GM12865 (cell line): ENCODE measurements around the gene LNP1.

Experiments used
- DNase-seq: peaks from one replicate; pipeline ENCODE4 v3.0.0; 2010; ENCODE audit warnings: low read depth
- H3K4me3 ChIP-seq: 2 replicates; pipeline ENCODE4 v1.5.1; 2011; ENCODE audit warnings: mild to moderate bottlenecking, low read depth, low read length, control low read depth
- CTCF ChIP-seq: IDR thresholded peaks from 2 replicates; pipeline ENCODE4 v1.5.1; 2011; ENCODE audit warnings: low read length, control low read depth, low read depth, inconsistent platforms; ENCODE audit not compliant: insufficient read depth; ENCODE audit errors: missing control alignments

Gene LNP1

GRCh38 chr3:100404250-100404548, 2.9 kb downstream of the LNP1 start:
- DNase-seq = no peak
- no peak overlapping the region for H3K4me3 ChIP-seq
- TF ChIP-seq CTCF = no peak

GRCh38 chr3:100407164-100407563, 5.8 kb downstream of the LNP1 start:
- TF ChIP-seq CTCF = no peak
- no peak for DNase-seq
- H3K4me3 ChIP-seq = no peak overlapping the region

GRCh38 chr3:100407977-100408532, 6.7 kb downstream of the LNP1 start:
- H3K4me3 ChIP-seq = no peak overlapping the region
- TF ChIP-seq CTCF = no peak
- no peak for DNase-seq

GRCh38 chr3:100411091-100411982, 10.0 kb downstream of the LNP1 start:
- TF ChIP-seq CTCF = no peak
- no peak overlapping the region for H3K4me3 ChIP-seq
- DNase-seq = no peak

GRCh38 chr3:100412912-100413590, 11.7 kb downstream of the LNP1 start:
- DNase-seq = no peak
- no peak for TF ChIP-seq CTCF
- no peak overlapping the region for H3K4me3 ChIP-seq

- no peak for TF ChIP-seq CTCF
- no peak overlapping the region for H3K4me3 ChIP-seq
- DNase-seq = no peak
These were observed 12.3 kb downstream of the LNP1 start for GRCh38 chr3:100413613-100414012.
